HG02943 (cell line): ENCODE measurements around the gene CCDC34.
"Not testable (repeated sequence)": the region's sequence is repeated elsewhere in the genome, so short reads cannot be mapped to it uniquely, and the experiment has no call there.

Experiments
- ATAC-seq: cut with Tn5 transposase; IDR thresholded peaks from one replicate; pipeline ENCODE4 v1.9.1; 2021; ENCODE audit warnings: mild to moderate bottlenecking, low read depth, moderate library complexity; ENCODE audit not compliant: unreplicated experiment

Gene CCDC34

DNA sequence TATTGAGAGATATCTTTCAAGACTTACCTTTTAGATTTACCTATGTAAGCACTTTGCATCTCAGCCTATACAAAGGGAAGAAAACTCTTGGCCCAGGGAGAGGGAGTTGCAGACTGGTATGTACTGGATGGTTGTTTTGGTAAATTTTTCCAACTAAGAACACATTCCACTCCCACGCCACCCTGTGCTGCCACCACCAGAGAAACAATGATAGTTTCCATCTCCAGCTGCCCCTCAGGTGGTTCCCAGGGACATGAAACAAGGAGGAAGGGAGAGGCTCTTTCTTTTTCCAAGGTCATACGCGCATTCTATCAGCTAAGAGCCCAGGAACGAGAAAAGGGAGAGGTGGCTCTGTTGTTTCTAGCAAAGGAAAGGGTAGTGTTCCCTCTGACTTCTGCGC lies 34.4 kb downstream of the CCDC34 start:
- ATAC-seq, result no peak

DNA sequence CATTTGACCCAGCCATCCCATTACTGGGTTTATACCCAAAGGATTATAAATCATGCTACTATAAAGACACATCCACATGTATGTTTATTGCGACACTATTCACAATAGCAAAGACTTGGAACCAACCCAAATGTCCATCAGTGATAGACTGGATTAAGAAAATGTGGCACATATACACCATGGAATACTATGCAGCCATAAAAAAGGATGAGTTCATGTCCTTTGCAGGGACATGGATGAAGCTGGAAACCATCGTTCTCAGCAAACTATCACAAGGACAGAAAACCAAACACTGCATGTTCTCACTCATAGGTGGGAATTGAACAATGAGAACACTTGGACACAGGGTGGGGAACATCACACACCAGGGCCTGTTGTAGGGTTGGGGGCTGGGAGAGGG lies 36.0 kb downstream of the CCDC34 start:
- ATAC-seq, result not testable (repeated sequence)

DNA sequence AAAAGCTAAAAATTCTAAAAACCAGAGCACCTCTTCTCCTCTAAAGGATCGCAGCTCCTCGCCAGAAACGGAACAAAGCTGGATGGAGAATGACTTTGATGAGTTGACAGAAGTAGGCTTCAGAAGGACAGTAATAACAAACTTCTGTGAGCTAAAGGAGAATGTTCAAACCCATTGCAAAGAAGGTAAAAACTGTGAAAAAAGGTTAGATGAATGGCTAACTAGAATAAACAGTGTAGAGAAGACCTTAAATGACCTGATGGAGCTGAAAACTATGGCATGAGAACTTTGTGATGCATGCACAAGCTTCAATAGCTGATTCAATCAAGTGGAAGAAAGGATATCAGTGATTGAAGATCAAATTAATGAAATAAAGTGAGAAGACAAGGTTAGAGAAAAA lies 40.8 kb downstream of the CCDC34 start:
- not testable (repeated sequence) for ATAC-seq

DNA sequence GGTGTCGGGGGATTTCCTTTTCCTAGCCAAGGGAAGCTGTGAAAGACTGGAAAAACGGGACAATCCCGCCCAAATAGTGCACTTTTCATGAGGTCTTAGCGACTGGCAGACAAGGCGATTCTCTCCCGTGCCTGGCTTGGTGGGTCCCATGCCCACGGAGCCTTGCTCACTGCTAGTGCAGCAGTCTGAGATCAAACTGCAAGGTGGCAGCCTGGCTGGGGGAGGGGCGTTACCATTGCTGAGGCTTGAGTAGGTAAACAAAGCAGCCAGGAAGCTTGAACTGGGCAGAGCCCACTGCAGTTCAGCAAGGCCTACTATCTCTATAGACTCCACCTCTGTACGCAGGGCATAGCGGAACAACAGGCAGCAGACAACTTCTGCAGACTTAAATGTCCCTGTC lies 41.7 kb downstream of the CCDC34 start:
- not testable (repeated sequence) for ATAC-seq

DNA sequence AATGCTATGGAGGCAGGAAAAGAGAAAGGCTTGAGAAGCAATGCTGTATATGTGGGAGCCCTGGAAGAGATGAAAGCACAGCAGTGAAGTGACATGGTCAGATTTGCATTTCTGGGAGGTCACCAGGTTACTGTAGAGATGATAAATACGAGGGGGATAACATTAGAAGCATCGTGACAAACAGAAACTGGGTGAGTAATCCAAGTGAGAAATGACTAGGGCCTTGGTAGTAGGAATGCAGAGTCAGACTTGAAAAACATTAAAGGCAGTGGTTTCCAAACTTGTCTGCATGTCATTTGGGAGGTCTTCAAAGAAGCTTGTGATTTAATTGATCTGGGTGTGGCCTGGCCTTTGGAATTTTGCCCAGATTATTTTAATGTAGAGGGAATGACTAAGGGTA lies 43.9 kb downstream of the CCDC34 start:
- peak; percentile 84 for ATAC-seq

DNA sequence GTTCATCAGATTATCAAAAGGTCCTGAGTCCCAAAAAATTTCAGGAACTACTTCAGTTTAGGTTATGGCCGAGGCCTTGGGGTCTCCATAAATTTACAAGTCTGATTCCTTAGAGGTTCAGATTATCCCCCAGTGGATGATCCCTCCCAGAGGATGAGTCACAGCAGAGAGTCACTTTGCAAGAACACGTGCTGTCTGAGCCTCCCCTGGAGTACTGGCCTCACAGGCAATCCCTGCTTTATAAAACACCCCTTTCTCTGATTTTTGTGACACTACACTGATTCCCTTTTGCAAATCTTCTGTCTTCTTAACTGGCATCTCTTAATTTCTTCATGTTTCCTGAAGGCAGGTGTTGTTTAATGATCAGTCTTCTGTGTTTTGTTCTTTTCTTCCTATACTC lies 45.3 kb downstream of the CCDC34 start:
- ATAC-seq, result no peak

DNA sequence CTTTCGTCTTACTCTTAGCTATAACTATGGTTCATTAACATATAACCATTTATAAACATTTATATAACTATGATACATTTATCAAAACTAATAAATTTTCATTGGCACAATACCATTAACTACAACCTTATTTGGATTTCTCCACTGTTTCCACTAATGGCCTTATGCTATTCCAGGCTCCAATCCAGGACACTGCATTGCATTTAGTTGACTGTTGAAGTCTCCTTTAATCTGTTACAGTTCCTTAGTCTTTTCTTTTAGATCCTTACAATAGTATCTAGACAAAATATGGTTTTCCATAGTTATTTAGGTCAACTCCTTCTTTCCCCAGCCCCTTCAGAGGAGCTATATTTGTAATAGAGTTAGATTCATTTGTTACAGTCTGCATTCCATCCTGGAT lies 47.2 kb downstream of the CCDC34 start:
- no peak for ATAC-seq

DNA sequence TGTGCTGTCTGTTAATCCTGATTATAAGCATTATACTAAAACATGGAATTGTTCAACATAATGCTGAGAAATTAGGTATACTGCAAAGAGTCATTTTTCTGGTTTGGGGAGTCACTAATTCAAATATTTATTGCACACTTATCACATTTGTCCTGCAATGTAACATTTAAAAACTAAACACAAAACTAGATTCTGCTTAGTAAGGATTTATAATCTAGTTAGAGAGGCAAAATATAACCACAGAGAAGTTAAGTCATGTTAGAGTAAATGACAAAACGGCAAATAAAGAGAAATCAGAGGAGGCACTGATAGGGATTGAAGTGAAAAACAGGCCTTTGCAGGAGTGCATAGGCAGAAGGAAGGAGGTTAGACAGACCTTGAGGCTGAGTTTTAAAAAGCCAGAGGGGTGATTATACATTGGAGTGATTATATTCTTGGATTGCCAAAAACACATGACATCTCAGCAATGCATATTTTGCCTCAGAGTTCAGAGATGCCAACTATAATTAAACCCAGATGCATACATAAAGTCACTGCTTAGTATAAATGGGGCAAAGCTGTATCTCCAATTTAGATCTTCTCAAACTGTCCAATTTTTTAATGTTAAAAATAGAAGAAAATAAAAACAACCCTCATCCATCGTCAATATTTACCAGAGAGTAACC lies 49.7 kb downstream of the CCDC34 start:
- no peak for ATAC-seq

DNA sequence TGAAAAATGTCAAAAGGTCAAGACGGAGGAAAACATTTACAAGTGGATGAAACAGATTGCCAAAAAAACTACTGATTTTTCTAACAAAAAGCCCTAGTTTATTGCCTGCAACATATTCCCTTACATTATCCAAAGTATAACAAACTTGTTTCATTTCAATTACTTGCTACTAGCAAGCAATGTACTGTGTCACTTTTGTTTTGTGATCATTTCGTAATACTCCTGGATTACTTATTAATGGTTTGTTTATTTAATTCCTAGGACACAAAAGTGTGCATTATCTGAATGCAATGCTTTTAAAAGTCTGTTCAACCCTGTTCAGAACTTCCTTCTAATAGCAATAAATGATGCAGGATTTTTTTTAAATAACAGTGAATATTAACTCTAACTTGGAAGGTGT lies 50.9 kb downstream of the CCDC34 start:
- ATAC-seq, result no peak

DNA sequence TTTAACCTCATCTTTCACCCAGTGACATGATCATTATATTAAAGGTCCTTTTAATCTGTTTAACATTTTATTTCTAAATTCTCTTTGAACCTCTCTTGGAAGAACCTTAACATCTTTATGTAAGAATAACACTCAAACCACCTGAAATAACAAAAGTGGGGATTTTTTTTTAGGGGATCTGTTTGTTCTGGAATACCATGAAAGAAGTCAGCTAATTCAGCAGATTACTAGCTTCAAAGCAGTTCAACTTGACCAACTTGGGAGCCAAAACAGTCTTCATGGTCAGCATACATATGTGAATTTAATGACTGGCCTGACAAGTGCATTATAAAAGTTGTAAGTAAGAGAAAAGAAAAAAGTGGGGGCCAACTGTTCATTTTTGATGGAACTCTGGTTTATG lies 52.3 kb downstream of the CCDC34 start:
- no peak for ATAC-seq

DNA sequence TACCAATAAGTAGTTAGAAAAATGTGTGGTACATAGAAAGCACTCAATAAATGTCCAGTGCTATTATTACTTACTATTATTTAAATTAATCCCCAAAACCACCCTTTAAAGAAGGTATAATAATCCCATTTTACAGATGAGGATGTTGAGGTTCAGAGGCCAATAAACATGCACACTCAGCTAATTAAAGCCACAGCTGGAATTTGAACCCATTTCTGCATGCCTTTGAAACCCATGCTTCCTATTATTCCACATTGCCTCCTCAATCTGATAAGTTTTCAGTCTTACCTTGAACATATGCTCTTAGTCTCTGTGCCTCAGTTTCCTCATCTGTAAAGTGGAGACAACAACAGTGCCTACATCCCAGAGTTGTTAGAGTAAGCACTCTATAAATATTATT lies 52.8 kb downstream of the CCDC34 start:
- no peak for ATAC-seq

DNA sequence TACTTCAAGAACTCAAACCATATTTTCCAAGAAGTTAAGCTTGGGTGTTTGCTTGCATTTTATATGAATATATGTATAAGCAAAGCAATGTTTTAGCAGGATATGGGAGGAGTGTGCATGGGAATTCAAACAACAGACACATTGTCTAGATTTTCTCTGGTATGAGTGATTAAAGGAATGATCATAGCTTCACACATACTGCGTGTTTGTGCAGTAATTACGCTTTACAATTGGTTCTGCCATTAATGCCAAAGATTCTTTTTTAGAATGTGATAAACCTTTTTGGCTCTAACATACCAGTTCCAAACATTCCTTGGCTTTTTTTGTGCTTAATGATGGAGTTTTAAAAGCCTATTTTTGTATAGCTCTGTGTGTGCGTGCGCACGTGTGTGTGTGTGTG lies 54.0 kb downstream of the CCDC34 start:
- ATAC-seq, result no peak

DNA sequence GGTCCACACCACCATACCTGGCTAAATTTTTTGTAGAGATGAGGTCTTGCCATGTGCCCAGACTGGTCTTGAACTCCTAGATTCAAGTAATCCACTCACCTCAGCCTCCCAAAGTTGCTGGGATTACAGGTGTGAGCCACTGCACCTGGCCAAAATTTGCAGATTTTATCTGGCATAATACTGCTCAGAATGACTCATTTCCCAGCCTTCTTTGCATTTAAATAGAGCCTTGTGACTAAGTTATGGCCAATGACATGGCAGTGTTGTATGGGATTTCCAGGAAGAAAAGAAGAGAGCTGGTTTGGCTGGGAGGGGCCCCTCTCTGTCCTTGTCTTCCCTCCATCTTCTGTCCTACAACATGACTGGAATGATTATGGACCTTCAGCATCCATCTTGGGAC lies 55.8 kb downstream of the CCDC34 start:
- ATAC-seq, result no peak

DNA sequence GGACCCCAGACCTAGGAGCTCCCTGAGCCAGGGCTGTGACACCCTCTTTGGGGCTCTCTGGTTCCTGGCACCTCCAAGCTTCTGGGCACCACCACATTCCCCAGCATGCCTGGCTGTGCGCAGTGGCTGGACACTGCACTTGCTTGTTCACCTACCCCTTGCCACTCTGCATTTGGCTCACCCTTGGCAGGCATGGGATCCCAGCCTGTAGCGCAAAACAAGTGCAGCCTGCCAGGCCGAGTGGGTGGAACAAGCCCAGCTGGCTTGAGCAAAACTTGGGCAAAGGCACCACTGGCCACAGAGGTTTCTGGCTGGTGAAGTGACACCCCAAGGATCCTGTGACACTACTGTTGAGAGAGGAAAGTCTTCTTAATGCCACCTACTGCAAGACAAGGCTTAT lies 57.3 kb downstream of the CCDC34 start:
- ATAC-seq, result no peak

DNA sequence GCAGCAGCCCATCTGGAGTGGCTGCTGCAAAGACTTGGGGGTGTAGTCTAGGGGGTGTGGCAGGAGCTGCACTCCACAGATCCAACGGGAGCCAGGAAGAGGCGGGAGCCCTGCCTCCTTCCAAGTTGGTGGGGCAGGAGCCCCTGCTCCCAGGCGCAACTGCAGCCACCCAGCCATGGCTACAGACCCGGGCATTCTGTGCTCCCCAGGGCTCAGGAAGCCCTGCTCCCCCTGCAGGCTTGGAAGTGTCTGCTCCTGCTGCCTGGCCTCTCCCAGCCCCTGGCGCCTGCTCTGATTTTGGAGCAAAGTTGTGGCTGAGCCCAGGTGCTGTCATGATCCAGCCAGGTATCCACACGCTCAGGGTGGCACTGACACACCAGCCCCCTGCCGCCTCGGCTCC lies 58.5 kb downstream of the CCDC34 start:
- no peak for ATAC-seq

DNA sequence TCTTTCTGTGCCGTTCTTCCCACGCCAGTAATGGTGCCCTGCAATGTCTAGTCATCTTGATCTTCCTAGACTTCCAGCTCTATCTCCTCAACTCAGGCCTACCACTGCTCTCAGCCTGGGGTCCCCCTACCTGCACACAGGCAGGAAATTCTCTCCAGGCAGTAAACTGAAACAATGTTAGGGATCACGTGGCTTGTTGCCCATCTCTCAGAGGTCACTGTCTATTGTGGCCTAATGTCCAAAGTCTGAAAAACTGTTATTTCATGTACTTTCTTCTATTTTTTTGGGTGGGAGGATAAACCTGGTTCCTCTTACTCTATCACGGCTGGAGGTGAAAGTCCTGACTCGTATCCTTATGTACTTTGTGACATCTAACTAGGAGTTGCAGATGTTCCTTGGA lies 59.1 kb downstream of the CCDC34 start:
- ATAC-seq, result no peak

DNA sequence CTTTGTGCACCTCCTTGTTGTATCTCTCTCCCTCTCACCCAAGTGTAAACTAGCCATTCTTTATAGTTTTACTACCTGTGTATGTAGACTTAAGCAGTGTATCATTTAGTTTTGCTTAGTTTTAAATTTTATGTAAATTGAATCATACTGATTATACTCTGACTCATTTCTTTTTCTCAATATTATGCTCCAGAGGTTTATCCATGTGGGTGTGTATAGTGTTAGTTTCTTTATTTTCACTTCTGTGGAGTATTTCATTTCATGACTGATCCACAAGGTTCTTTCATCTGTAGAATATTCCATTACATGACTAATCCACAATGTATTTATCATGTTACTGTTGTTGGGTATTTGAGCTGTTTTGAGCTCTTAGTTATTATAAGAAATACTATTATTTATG lies 62.0 kb downstream of the CCDC34 start:
- no peak for ATAC-seq

DNA sequence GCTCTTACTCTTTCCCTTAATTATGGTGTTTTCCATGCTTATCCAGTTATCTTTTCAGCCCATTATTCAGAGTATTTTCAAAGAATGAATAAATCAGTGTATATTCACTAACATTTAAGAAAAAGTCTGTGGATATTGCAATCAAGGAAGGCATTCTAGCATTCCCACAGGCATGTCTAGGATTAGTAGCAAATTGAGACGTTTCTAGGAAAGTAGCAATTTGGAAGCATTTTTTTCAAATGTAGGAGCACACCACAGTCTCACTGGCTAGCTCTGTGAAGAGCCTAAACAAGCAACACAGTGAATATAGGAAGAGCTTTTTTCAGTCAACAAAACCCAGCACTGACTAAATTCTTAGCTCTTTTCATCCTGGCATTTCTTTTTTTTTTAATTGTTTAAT lies 65.4 kb downstream of the CCDC34 start:
- ATAC-seq, result no peak

DNA sequence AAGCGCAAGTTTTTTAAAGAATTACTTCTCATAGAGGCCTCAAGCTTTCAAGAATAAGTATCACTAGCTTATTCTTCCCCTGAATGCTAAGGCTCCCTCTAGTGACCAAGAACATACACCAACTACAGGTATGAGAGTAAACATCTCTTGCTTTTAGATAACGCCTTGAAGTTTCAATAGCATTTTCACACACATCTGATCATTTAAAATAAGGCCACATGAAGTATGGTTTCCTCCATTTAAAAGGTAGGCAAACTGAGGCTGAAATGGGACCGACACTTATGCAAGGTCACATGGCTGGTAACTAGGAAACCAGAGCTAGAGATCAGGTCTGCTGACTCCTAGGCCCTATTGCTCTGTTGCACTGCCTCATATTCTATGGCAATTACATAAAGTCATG lies 66.5 kb downstream of the CCDC34 start:
- no peak for ATAC-seq

DNA sequence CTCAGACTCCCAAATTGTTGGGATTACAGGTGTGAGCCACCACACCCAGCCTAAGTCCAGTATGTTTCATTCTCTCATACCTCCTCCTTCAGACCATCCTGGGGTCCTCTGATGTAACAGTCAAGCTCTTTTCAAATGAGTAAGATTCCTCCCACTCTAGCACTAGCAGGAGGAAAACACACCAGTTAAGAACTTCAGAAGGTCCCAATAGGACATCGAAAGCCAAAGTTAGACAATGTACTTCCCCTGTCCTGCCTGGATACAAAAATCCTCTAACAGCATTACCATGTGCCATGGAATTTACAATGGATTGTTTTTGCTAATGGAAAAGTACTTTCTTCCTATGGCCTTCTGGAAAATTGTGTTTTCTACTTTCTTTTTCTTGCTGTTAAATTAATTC lies 67.1 kb downstream of the CCDC34 start:
- no peak for ATAC-seq

DNA sequence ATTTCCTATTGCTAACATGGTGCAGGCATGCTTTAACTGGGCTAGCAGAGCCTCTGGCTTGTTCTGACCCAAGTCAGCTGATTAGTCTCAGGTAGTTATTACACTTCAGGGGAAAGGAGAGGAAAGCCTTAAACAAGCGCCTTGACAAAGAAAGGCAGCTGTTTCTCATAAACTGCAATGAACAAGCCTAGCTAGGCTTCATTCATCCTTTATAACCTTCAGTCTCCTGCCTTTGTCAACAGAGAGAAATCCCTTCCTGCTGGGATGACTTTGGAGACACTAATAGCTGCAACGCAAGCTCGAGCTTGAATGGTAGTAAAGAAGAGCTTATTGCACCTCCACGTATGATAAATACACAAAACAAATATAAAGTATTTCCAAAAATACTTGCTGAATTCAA lies 68.4 kb downstream of the CCDC34 start:
- ATAC-seq, result no peak

DNA sequence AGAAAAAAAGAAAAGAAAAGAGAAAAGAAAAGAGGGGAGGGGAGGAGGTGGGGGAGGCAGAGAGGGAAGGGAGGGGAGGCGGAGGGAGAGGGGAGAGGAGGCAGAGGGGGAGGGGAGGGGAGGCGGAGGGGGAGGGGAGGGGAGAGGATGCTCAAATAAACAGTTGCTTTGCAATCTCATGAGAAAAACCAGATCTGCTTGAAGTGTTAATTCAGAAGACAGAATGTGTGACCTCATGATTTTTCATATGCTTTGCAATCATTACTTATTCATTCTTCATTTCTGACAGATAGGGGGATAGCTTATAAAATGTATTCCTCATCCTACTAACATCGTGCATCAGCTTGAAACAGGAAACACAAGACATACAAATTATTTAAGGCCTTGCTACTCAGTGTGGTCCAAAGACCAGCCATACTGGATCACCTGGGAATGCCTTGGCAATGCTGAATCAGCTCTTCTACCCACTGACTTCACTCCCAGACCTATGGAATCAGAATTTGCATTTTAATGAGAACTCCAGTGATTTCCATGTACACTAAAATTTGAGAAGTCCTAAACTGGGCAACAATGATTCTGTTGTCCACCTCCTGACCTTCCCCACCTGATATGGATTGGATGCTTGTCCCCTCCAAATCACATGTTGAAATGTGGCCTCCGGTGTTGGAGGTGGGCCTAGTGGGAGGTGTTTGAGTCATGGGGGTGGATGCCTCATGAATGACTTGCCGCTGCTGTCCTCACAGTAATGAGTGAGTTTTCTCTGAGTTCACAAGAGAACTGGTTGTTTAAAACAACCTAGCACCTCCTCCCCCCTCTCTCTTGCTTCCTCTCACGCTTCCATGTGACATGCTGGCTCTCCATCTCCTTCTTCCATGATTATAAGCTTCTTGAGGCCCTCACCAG lies 69.2 kb downstream of the CCDC34 start:
- ATAC-seq, result no peak
